HL-60 (cell line): ENCODE measurements around the gene NETO1.

Experiments
- DNase-seq, 2 experiments: peaks; one replicate each; pipeline ENCODE4 v3.0.0-alpha.2; 2010 to 2020; ENCODE audit warnings: low read depth in 1 of 2, low spot score in 1 of 2
- H3K27ac ChIP-seq: fragments of 250-450 bp; sonication (Bioruptor Pico); replicated peaks from 2 replicates; pipeline ENCODE4 v1.5.1; 2020; ENCODE audit warnings: mild to moderate bottlenecking, moderate library complexity
- H3K27me3 ChIP-seq: fragments of 250-450 bp; sonication (Bioruptor Pico); 2 replicates; pipeline ENCODE4 v1.5.1; 2021; ENCODE audit warnings: mild to moderate bottlenecking, moderate library complexity; ENCODE audit not compliant: insufficient read depth, poor library complexity, severe bottlenecking
- H3K4me3 ChIP-seq: replicated peaks from 2 replicates; pipeline ENCODE4 v1.5.1; 2011; ENCODE audit warnings: mild to moderate bottlenecking, control low read depth, low read length; ENCODE audit not compliant: insufficient read depth
- CTCF ChIP-seq: IDR thresholded peaks from one replicate; pipeline ENCODE4 v1.5.1; 2011; ENCODE audit warnings: low read length, control low read depth, inconsistent platforms; ENCODE audit not compliant: insufficient read depth
- GABPA ChIP-seq: IDR thresholded peaks from 2 replicates; pipeline ENCODE4 v1.6.1; 2012; ENCODE audit warnings: low read depth
- POLR2AphosphoS5 ChIP-seq: IDR thresholded peaks from 2 replicates; pipeline ENCODE4 v1.6.1; 2012; ENCODE audit warnings: low read depth
- REST ChIP-seq: IDR thresholded peaks from 2 replicates; pipeline ENCODE4 v1.6.1; 2012; ENCODE audit warnings: low read depth; ENCODE audit not compliant: insufficient replicate concordance
- SPI1 ChIP-seq: IDR thresholded peaks from 2 replicates; pipeline ENCODE4 v1.6.1; 2012; ENCODE audit warnings: low read depth, mild to moderate bottlenecking, borderline replicate concordance

NETO1 gene

GRCh38 chr18:72826736-72827135 is 41.1 kb downstream of the NETO1 start:
- Histone ChIP-seq H3K27ac (no peak overlapping the region), H3K4me3 (no peak overlapping the region), H3K27me3 (no peaks in the 10 kb centered on the region)
- TF ChIP-seq POLR2AphosphoS5: no peak
- TF ChIP-seq CTCF: no peak
- no peak for TF ChIP-seq REST
- TF ChIP-seq GABPA: no peak
- TF ChIP-seq SPI1: no peak
- no peak for DNase-seq

GRCh38 chr18:72823345-72823744 is 44.4 kb downstream of the NETO1 start:
- no peak overlapping the region for H3K27ac ChIP-seq
- DNase-seq: no peak
- TF ChIP-seq REST (no peak), CTCF (no peak), POLR2AphosphoS5 (no peak), GABPA (no peak), SPI1 (no peak)
- H3K27me3 ChIP-seq: no peaks in the 10 kb centered on the region
- no peak overlapping the region for H3K4me3 ChIP-seq

- no peak for TF ChIP-seq REST
- TF ChIP-seq POLR2AphosphoS5: no peak
- no peak for TF ChIP-seq CTCF
- TF ChIP-seq GABPA: no peak
- TF ChIP-seq SPI1: no peak
- DNase-seq: no peak
Observed at GRCh38 chr18:72822202-72822601, 45.6 kb downstream of the NETO1 start.

More at GRCh38 chr18:72822202-72822601, 45.6 kb downstream of the NETO1 start:
- Histone ChIP-seq H3K27ac (no peak overlapping the region), H3K4me3 (no peak overlapping the region), H3K27me3 (no peaks in the 10 kb centered on the region)
